Measurements from ENCODE around the gene CYLD.

CYLD gene

DNA sequence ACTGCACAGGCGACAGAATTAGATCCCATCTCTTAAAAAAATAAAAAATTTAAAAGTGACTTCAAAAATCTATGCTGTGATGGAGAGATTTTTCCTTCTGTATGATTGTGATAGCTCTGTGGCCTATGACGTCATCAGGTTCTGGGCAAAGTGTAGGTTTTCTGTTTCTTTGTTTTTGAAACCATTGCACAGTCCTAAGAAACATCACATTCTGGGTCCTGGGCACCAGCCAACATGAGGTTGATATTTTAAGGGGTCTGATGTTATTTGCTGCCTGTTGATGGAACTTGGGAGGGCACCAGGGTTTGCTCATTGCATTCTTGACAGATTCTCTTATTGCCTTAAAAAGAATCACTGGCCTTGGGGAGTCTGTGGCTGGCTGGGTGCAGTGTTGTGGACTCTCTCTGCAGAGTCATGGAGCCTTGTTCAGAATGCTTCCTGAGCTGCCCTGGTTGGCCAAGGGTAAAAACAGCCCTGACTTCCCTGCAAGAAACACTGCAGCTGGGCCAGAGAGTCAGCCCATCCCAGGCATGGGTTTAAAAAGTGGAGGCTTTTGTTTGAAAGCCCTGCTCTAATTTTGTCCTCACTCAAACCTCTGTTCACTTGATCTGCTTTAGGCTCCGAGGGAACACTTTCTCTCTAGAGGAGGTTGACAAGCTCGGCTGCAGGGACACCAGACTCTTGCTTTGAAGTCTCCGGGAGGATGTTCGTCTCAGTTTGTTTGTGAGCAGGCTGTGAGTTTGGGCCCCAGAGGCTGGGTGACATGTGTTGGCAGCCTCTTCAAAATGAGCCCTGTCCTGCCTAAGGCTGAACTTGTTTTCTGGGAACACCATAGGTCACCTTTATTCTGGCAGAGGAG is 10.5 kb upstream of the CYLD start:
- Histone ChIP-seq H3K4me3 (no peak overlapping the region), H3K9me3 (ENCODE audit: low read depth, low read length) (no peaks in the 10 kb centered on the region), H3K27ac (no peak overlapping the region), H3K9ac (ENCODE audit: insufficient read length) (no peak overlapping the region), H3K36me3 (ENCODE audit: insufficient read depth, low read length) (no peaks in the 10 kb centered on the region)
- no peak for TF ChIP-seq POLR2AphosphoS5 (IDR thresholded peaks at IDR 0.05; ENCODE audit: borderline replicate concordance, low read depth, low read length)
- TF ChIP-seq FOXP2 (optimal IDR thresholded peaks at IDR 0.05; ENCODE audit: control extremely low read depth, extremely low read length, insufficient read depth) = no peak
- no peak for TF ChIP-seq EZH2 (IDR thresholded peaks at IDR 0.05)
- no peak for DNase-seq (ENCODE audit: low read depth, low spot score)

DNA sequence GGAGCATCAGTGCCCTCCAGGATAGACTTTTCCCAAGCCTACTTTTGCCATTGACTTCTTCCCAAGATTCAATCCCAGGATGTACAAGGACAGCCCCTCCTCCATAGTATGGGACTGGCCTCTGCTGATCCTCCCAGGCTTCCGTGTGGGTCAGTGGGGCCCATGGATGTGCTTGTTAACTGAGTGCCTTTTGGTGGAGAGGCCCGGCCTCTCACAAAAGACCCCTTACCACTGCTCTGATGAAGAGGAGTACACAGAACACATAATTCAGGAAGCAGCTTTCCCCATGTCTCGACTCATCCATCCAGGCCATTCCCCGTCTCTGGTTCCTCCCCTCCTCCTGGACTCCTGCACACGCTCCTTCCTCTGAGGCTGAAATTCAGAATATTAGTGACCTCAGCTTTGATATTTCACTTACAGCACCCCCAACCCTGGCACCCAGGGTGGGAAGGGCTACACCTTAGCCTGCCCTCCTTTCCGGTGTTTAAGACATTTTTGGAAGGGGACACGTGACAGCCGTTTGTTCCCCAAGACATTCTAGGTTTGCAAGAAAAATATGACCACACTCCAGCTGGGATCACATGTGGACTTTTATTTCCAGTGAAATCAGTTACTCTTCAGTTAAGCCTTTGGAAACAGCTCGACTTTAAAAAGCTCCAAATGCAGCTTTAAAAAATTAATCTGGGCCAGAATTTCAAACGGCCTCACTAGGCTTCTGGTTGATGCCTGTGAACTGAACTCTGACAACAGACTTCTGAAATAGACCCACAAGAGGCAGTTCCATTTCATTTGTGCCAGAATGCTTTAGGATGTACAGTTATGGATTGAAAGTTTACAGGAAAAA is 9.7 kb upstream of the CYLD start:
- Histone ChIP-seq H3K36me3 (ENCODE audit: insufficient read depth, low read length) (no peaks in the 10 kb centered on the region), H3K27ac (no peak overlapping the region), H3K9me3 (ENCODE audit: low read depth, low read length) (no peaks in the 10 kb centered on the region), H3K4me3 (no peak overlapping the region), H3K9ac (ENCODE audit: insufficient read length) (no peak overlapping the region)
- TF ChIP-seq EZH2 (IDR thresholded peaks at IDR 0.05) = no peak
- TF ChIP-seq FOXP2 (optimal IDR thresholded peaks at IDR 0.05; ENCODE audit: control extremely low read depth, extremely low read length, insufficient read depth) = no peak
- TF ChIP-seq POLR2AphosphoS5 (IDR thresholded peaks at IDR 0.05; ENCODE audit: borderline replicate concordance, low read depth, low read length) = no peak
- no peak for DNase-seq (ENCODE audit: low read depth, low spot score)

DNA sequence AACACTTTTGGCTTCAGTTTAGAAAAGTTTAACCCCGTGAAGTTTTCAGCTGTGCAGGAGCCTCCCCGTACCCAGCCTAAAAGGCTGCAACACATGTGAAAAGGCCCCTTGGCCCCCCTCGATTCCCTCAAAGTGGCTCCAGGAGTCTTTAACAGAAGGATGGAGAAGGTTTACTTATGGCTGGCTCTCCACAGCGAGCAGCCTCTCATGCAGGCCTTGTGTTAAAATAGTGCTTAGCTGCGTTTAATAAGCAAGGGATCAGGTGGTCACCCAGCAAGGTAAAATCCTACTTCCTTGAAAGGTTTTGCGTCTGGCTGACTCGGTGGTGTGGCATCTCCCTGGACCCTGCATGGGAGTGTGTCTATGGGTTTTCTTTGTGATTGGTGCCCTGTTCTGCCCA is 8.4 kb upstream of the CYLD start:
- H3K36me3 ChIP-seq (ENCODE audit: insufficient read depth, low read length) = no peaks in the 10 kb centered on the region

DNA sequence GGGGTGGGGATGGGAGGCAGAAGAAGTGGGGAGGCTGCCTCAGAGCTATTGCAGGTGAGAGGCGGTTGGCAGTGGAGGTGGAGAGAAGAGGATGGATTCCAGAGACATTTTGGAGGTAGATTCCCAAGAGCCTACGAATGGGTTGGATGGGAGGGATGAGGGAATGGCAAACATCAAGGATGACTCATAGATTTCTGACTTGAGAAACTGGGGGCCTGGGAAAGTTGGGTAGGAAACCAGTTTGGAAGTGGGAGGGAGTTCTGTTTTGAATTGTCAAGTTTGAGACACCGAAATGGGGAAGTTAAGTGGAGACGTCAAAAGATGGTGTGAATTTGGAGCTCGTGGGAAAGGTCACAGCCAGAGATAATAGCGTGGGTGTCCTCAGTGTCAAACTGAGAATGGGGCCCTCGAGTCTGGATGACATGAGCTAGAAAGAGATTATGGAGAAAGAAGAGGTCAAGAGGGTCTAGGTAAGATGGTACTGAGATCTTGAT is 6.2 kb upstream of the CYLD start:
- TF ChIP-seq FOXP2 (optimal IDR thresholded peaks at IDR 0.05; ENCODE audit: control extremely low read depth, extremely low read length, insufficient read depth) (no peak), POLR2AphosphoS5 (IDR thresholded peaks at IDR 0.05; ENCODE audit: borderline replicate concordance, low read depth, low read length) (no peak), EZH2 (IDR thresholded peaks at IDR 0.05) (no peak)
- Histone ChIP-seq H3K4me3 (no peak overlapping the region), H3K9me3 (ENCODE audit: low read depth, low read length) (no peaks in the 10 kb centered on the region), H3K36me3 (ENCODE audit: insufficient read depth, low read length) (no peaks in the 10 kb centered on the region), H3K27ac (no peak overlapping the region), H3K9ac (ENCODE audit: insufficient read length) (no peak overlapping the region)
- DNase-seq (ENCODE audit: low read depth, low spot score) = no peak

More for the DNA sequence above, 8.4 kb upstream of the CYLD start:
- Histone ChIP-seq H3K4me3 (no peak overlapping the region), H3K9ac (ENCODE audit: insufficient read length) (no peak overlapping the region), H3K27ac (no peak overlapping the region), H3K9me3 (ENCODE audit: low read depth, low read length) (no peaks in the 10 kb centered on the region)
- no peak for DNase-seq (ENCODE audit: low read depth, low spot score)
- no peak for TF ChIP-seq FOXP2 (optimal IDR thresholded peaks at IDR 0.05; ENCODE audit: control extremely low read depth, extremely low read length, insufficient read depth)
- TF ChIP-seq EZH2 (IDR thresholded peaks at IDR 0.05) = no peak
- TF ChIP-seq POLR2AphosphoS5 (IDR thresholded peaks at IDR 0.05; ENCODE audit: borderline replicate concordance, low read depth, low read length) = no peak

DNA sequence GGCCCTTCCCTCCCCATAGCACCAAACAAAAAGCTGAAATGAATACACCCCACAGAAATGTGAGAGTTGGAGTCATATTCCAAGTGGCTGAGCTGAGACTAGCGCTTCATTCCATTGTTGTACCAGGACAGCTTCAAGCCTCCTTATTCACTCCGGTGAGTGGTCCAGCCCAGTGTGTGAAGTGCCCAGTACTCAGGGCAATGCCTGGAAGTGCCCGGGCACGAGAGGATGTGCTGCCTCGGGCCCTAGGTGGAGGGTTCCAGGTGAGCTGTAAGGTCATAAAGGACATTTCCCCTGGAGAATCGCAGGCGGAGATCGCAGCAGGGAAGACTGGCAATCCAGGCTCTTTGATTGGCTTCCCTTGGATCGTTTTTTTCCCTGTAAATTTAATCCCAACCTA is 5.4 kb upstream of the CYLD start:
- no peaks in the 10 kb centered on the region for H3K36me3 ChIP-seq (ENCODE audit: insufficient read depth, low read length)
- no peaks in the 10 kb centered on the region for H3K9me3 ChIP-seq (ENCODE audit: low read depth, low read length)
- no peak overlapping the region for H3K4me3 ChIP-seq
- TF ChIP-seq FOXP2 (optimal IDR thresholded peaks at IDR 0.05; ENCODE audit: control extremely low read depth, extremely low read length, insufficient read depth) (no peak), POLR2AphosphoS5 (IDR thresholded peaks at IDR 0.05; ENCODE audit: borderline replicate concordance, low read depth, low read length) (no peak), EZH2 (IDR thresholded peaks at IDR 0.05) (no peak)
- no peak overlapping the region for H3K9ac ChIP-seq (ENCODE audit: insufficient read length)
- no peak overlapping the region for H3K27ac ChIP-seq
- DNase-seq (ENCODE audit: low read depth, low spot score) = no peak

DNA sequence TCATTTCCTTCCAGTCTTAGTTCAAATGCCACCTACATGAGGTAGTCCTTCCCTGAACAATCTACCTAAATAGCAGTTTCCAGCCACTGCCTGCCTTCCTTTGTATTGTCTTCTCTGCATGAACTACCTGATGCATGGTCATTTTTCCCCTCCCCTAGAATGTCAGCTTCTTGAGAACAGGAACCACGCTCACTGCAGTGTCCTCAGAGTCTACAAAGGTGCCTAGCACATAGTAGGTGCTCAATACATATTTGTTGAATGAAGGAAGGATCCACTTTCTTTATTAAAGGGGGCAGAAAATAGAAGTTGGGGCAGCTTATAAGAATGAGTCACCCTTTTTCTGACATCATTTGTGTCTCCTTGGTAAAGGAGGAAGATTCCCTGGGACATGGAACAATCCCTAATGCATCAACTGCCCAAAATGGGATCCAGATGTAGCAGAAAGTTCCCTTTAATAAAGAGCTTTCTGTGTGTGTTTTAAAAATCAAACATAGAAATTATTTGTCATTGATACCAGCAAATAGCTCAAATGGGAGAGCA is 4.4 kb upstream of the CYLD start:
- Histone ChIP-seq H3K27ac (no peak overlapping the region), H3K4me3 (no peak overlapping the region), H3K36me3 (ENCODE audit: insufficient read depth, low read length) (no peaks in the 10 kb centered on the region), H3K9ac (ENCODE audit: insufficient read length) (no peak overlapping the region), H3K9me3 (ENCODE audit: low read depth, low read length) (no peaks in the 10 kb centered on the region)
- DNase-seq (ENCODE audit: low read depth, low spot score) = no peak
- TF ChIP-seq EZH2 (IDR thresholded peaks at IDR 0.05) = no peak
- TF ChIP-seq FOXP2 (optimal IDR thresholded peaks at IDR 0.05; ENCODE audit: control extremely low read depth, extremely low read length, insufficient read depth) = no peak
- TF ChIP-seq POLR2AphosphoS5 (IDR thresholded peaks at IDR 0.05; ENCODE audit: borderline replicate concordance, low read depth, low read length) = no peak

DNA sequence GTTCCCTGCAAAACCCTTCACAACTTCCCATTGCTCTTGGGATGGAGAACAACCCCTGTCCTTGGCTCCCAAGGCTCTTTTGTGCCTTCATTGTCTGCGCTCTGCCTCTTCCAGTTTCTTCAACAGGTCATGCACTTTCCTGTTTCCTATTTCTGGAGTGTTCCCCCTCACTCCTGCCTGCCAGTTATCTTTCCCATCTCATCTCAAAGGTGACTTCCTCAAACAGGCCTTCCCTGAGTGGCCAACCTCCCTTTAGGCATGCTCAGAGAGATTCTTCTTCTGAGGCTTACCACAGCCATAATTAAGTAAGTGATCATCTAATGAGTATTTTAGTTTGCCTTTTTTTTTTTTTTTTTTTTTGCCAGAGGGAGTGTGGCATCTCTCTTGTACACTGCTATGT is 2.9 kb upstream of the CYLD start:
- H3K36me3 ChIP-seq (ENCODE audit: insufficient read depth, low read length) = no peaks in the 10 kb centered on the region
- no peak overlapping the region for H3K9ac ChIP-seq (ENCODE audit: insufficient read length)
- no peak overlapping the region for H3K27ac ChIP-seq
- H3K9me3 ChIP-seq (ENCODE audit: low read depth, low read length) = no peaks in the 10 kb centered on the region
- DNase-seq (ENCODE audit: low read depth, low spot score) = no peak
- TF ChIP-seq POLR2AphosphoS5 (IDR thresholded peaks at IDR 0.05; ENCODE audit: borderline replicate concordance, low read depth, low read length) (no peak), FOXP2 (optimal IDR thresholded peaks at IDR 0.05; ENCODE audit: control extremely low read depth, extremely low read length, insufficient read depth) (no peak), EZH2 (IDR thresholded peaks at IDR 0.05) (no peak)
- H3K4me3 ChIP-seq = no peak overlapping the region

DNA sequence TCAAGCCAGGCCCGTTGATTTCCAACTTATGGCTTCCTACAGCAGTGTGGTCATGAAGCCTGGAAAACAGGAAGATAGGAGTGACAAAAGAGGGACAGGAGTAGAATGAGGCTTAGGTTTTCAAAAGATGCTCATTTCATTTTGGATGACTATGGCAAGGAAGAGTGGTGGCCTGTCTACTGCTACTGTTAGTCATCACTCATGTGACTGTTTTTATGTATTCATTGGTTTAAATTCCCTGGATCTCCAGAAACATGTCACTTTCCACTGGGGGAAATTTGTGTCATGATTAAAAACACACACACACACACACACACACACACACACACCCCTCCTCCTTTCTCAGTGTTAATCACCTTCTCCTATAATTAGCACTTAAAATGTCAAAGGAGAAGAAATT is 1.1 kb upstream of the CYLD start:
- H3K9ac ChIP-seq (ENCODE audit: insufficient read length) = no peak overlapping the region
- no peaks in the 10 kb centered on the region for H3K9me3 ChIP-seq (ENCODE audit: low read depth, low read length)
- no peaks in the 10 kb centered on the region for H3K36me3 ChIP-seq (ENCODE audit: insufficient read depth, low read length)
- no peak for DNase-seq (ENCODE audit: low read depth, low spot score)
- no peak overlapping the region for H3K27ac ChIP-seq
- no peak overlapping the region for H3K4me3 ChIP-seq
- no peak for TF ChIP-seq POLR2AphosphoS5 (IDR thresholded peaks at IDR 0.05; ENCODE audit: borderline replicate concordance, low read depth, low read length)
- no peak for TF ChIP-seq EZH2 (IDR thresholded peaks at IDR 0.05)
- no peak for TF ChIP-seq FOXP2 (optimal IDR thresholded peaks at IDR 0.05; ENCODE audit: control extremely low read depth, extremely low read length, insufficient read depth)
